Activated T-cell treated with anti-CD3 and anti-CD28 coated beads for 1 hour (primary cell): ENCODE measurements around the gene CD300H.

Experiments used
- DNase-seq: peaks from one replicate; pipeline ENCODE4 v3.0.0-alpha.2; 2020; ENCODE audit warnings: low read depth

The CD300H gene

GRCh38 chr17:74567397-74567796 lies at the start of gene CD300H:
CD300H (minus strand) TSS chr17:74567509.
- DNase-seq = no peak

- DNase-seq = no peak
These were observed 49.4 kb upstream of the CD300H start for GRCh38 chr17:74616696-74617095.

GRCh38 chr17:74612046-74612445 lies 44.7 kb upstream of the CD300H start:
- no peak for DNase-seq

- no peak for DNase-seq
These were observed 42.8 kb upstream of the CD300H start for GRCh38 chr17:74610108-74610507.

- no peak for DNase-seq
These were observed 41.2 kb upstream of the CD300H start for GRCh38 chr17:74608511-74608910.

GRCh38 chr17:74607221-74607620 lies 39.9 kb upstream of the CD300H start:
- DNase-seq = no peak

GRCh38 chr17:74606050-74606449 lies 38.7 kb upstream of the CD300H start:
- DNase-seq = no peak

- DNase-seq = no peak
These were observed 38.1 kb upstream of the CD300H start for GRCh38 chr17:74605361-74605760.

GRCh38 chr17:74604761-74605160 lies 37.5 kb upstream of the CD300H start:
- DNase-seq = no peak

GRCh38 chr17:74604200-74604599 lies 36.9 kb upstream of the CD300H start:
- DNase-seq = no peak

- DNase-seq = no peak
These were observed 36.4 kb upstream of the CD300H start for GRCh38 chr17:74603746-74604145.

- DNase-seq = no peak
These were observed 35.8 kb upstream of the CD300H start for GRCh38 chr17:74603037-74603635.

- DNase-seq = no peak
These were observed 34.7 kb upstream of the CD300H start for GRCh38 chr17:74601944-74602572.

GRCh38 chr17:74599448-74599939 lies 32.2 kb upstream of the CD300H start:
- no peak for DNase-seq

- DNase-seq = no peak
These were observed 31.7 kb upstream of the CD300H start for GRCh38 chr17:74599023-74599399.

GRCh38 chr17:74598346-74599022 lies 31.2 kb upstream of the CD300H start:
- no peak for DNase-seq

- DNase-seq = no peak
These were observed 29.9 kb upstream of the CD300H start for GRCh38 chr17:74597069-74597790.

- no peak for DNase-seq
These were observed 27.9 kb upstream of the CD300H start for GRCh38 chr17:74595037-74595750.

- no peak for DNase-seq
These were observed 25.0 kb upstream of the CD300H start, which contains the start of gene CD300LD for GRCh38 chr17:74592087-74592990. CD300LD (minus strand) TSS chr17:74592283; CDS start chr17:74592202, 81 bp downstream.

- no peak for DNase-seq
These were observed 24.2 kb upstream of the CD300H start for GRCh38 chr17:74591503-74591902.

GRCh38 chr17:74585711-74586110 lies 18.4 kb upstream of the CD300H start:
- DNase-seq = no peak
